ENCODE measurements around the gene SNCA.

Gene SNCA

GRCh38 chr4:89813197-89813596 is 23.8 kb downstream of the SNCA start:
- no peak for DNase-seq

GRCh38 chr4:89807441-89808140 is 29.4 kb downstream of the SNCA start:
- DNase-seq, result no peak

GRCh38 chr4:89805297-89805696 is 31.7 kb downstream of the SNCA start:
- no peak for DNase-seq

GRCh38 chr4:89803915-89804314 is 33.0 kb downstream of the SNCA start:
- DNase-seq, result no peak

- DNase-seq, result no peak
Observed at GRCh38 chr4:89803036-89803435, 33.9 kb downstream of the SNCA start.

GRCh38 chr4:89800527-89801103 is 36.3 kb downstream of the SNCA start:
- no peak for DNase-seq

GRCh38 chr4:89800012-89800516 is 36.9 kb downstream of the SNCA start:
- no peak for DNase-seq

GRCh38 chr4:89799071-89799470 is 37.9 kb downstream of the SNCA start:
- no peak for DNase-seq

- no peak for DNase-seq
Observed at GRCh38 chr4:89797117-89797516, 39.8 kb downstream of the SNCA start.

GRCh38 chr4:89788206-89789072 is 48.5 kb downstream of the SNCA start:
- DNase-seq, result peak; percentile 47

GRCh38 chr4:89784686-89785231 is 52.2 kb downstream of the SNCA start:
- DNase-seq, result no peak

GRCh38 chr4:89781321-89781720 is 55.6 kb downstream of the SNCA start:
- no peak for DNase-seq

GRCh38 chr4:89773805-89774204 is 63.2 kb downstream of the SNCA start:
- no peak for DNase-seq

- no peak for DNase-seq
Observed at GRCh38 chr4:89769856-89770255, 67.1 kb downstream of the SNCA start.

GRCh38 chr4:89767924-89768323 is 69.0 kb downstream of the SNCA start:
- DNase-seq, result no peak

GRCh38 chr4:89765966-89766365 is 71.0 kb downstream of the SNCA start:
- no peak for DNase-seq

GRCh38 chr4:89765528-89765927 is 71.4 kb downstream of the SNCA start:
- DNase-seq, result no peak

GRCh38 chr4:89762311-89762710 is 74.7 kb downstream of the SNCA start:
- DNase-seq, result no peak

- DNase-seq, result no peak
Observed at GRCh38 chr4:89759426-89759825, 77.5 kb downstream of the SNCA start.

- DNase-seq, result no peak
Observed at GRCh38 chr4:89757154-89757719, 79.7 kb downstream of the SNCA start.

- DNase-seq, result no peak
Observed at GRCh38 chr4:89755220-89755619, 81.7 kb downstream of the SNCA start.

- no peak for DNase-seq
Observed at GRCh38 chr4:89754531-89754930, 82.4 kb downstream of the SNCA start.

- DNase-seq, result no peak
Observed at GRCh38 chr4:89753601-89754066, 83.3 kb downstream of the SNCA start.
